K562 (cell line): Measurements from ENCODE around the gene NAGPA.

Experiments used
- GATA2 ChIP-seq: sonication (generic); formaldehyde crosslinking; IDR thresholded peaks from 2 replicates; pipeline ENCODE4 v1.4.0; 2020; ENCODE audit warnings: mild to moderate bottlenecking, missing genetic modification reagents
- JUND ChIP-seq, 2 experiments: IDR thresholded peaks; 2 replicates in 1 of 2; 3 replicates in 1 of 2; pipeline ENCODE4 v1.6.1; 2011; ENCODE audit warnings: borderline replicate concordance in 2 of 2, low read depth in 2 of 2, low read length in 2 of 2, improper control_type of control experiment in 1 of 2, missing biosample characterization in 1 of 2, missing genetic modification characterization in 1 of 2, missing genetic modification reagents in 1 of 2
- KLF1 ChIP-seq: fragments of 450-650 bp; IDR thresholded peaks from 2 replicates; pipeline ENCODE4 v1.6.1; 2016; ENCODE audit warnings: missing genetic modification characterization, missing compliant biosample characterization
- KLF10 ChIP-seq: fragments of 250-450 bp; sonication (Bioruptor Pico); IDR thresholded peaks from 2 replicates; pipeline ENCODE4 v1.6.1; 2021; ENCODE audit warnings: matching md5 sums
- MAFG ChIP-seq: fragments of 450-650 bp; conservative IDR thresholded peaks from 2 replicates; pipeline ENCODE4 v1.6.1; 2016; ENCODE audit warnings: missing genetic modification characterization, missing compliant biosample characterization
- MAZ ChIP-seq, 2 experiments: fragments of 450-650 bp in 1 of 2; sonication (generic) in 1 of 2; formaldehyde crosslinking; IDR thresholded peaks in 1 of 2; conservative IDR thresholded peaks in 1 of 2; 2 replicates each; pipeline versions ENCODE4 v1.4.0 to v1.5.0; 2020; ENCODE audit warnings: mild to moderate bottlenecking in 1 of 2, missing genetic modification reagents in 1 of 2
- MEIS2 ChIP-seq: fragments of 450-650 bp; IDR thresholded peaks from 2 replicates; pipeline ENCODE4 v1.6.1; 2014; ENCODE audit warnings: mild to moderate bottlenecking; ENCODE audit not compliant: partially characterized antibody
- PCBP2 ChIP-seq: fragments of 200-400 bp; formaldehyde crosslinking; IDR thresholded peaks from 2 replicates; pipeline ENCODE4 v1.6.1; 2018; ENCODE audit warnings: low read length, low read depth, mild to moderate bottlenecking, moderate library complexity; ENCODE audit not compliant: poor library complexity, severe bottlenecking
- POLR2A ChIP-seq: fragments of 450-650 bp; conservative IDR thresholded peaks from 2 replicates; pipeline ENCODE4 v1.6.1; 2016
- SPI1 ChIP-seq: IDR thresholded peaks from 2 replicates; pipeline ENCODE4 v1.6.1; 2011; ENCODE audit warnings: low read depth, low read length, control low read depth, borderline replicate concordance
- TAF1 ChIP-seq: IDR thresholded peaks from 2 replicates; pipeline ENCODE4 v1.6.1; 2011; ENCODE audit warnings: mild to moderate bottlenecking, low read length, moderate library complexity; ENCODE audit not compliant: insufficient read depth, control insufficient read depth, severe bottlenecking; ENCODE audit errors: extremely low read depth
- ZNF354B ChIP-seq: fragments of 250-450 bp; sonication (Bioruptor Pico); IDR thresholded peaks from 2 replicates; pipeline ENCODE4 v1.4.0; 2020
- TF ChIP-seq, protein P1 (sequence below), 3 experiments: IDR thresholded peaks in 2 of 3; conservative IDR thresholded peaks in 1 of 3; 2 replicates each; pipeline ENCODE4 v1.5.1; 2011 to 2012; ENCODE audit warnings: low read length in 3 of 3, mild to moderate bottlenecking in 3 of 3, control low read depth in 2 of 3, improper control_type of control experiment in 1 of 3, inconsistent platforms in 1 of 3, low read depth in 1 of 3, mixed read lengths in 1 of 3, moderate library complexity in 1 of 3; ENCODE audit not compliant: insufficient read depth in 2 of 3
- TF ChIP-seq, protein P2 (sequence below): sonication (generic); formaldehyde crosslinking; IDR thresholded peaks from 2 replicates; pipeline ENCODE4 v1.8.1; 2023; ENCODE audit warnings: mild to moderate bottlenecking, missing genetic modification reagents

DNA sequence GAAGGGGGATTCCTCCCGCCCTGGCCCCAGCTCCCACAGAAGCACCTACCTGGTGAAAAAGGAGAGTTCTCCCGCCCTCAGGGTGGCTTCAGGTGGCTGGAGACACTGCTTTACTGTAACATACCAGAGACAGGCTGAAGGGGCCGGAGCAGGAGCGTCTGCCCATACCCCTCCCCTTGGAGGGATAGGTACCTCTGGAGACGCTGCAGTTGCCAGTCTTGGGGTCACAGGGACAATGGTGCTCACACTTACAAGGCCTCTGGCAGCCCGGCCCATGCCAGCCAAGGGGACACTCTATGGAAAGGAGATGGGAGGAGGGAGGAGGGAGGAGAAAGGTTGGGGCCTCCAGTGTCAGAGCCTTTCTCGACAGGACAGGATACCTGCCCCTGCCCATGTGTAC is 6.6 kb downstream of the NAGPA start:
- TF ChIP-seq JUND (IDR thresholded peaks at IDR 0.05; ENCODE audit: borderline replicate concordance, low read depth, low read length) (no peak), JUND (tag; IDR thresholded peaks at IDR 0.05; ENCODE audit: borderline replicate concordance, low read depth, low read length) (no peak), PCBP2 (no peak), MEIS2 (no peak), POLR2A (no peak), KLF10 (CRISPR knock-in tag) (no peak), ZNF354B (no peak), KLF1 (tag) (no peak), GATA2 (CRISPR knock-in tag) (no peak), MAZ (CRISPR knock-in tag; conservative IDR thresholded peaks at IDR 0.05 in 1 of 2, IDR thresholded peaks at IDR 0.05 in 1 of 2) (no peak), SPI1 (no peak), MAFG (tag) (no peak), TAF1 (no peak)
- TF ChIP-seq, protein P1, sequence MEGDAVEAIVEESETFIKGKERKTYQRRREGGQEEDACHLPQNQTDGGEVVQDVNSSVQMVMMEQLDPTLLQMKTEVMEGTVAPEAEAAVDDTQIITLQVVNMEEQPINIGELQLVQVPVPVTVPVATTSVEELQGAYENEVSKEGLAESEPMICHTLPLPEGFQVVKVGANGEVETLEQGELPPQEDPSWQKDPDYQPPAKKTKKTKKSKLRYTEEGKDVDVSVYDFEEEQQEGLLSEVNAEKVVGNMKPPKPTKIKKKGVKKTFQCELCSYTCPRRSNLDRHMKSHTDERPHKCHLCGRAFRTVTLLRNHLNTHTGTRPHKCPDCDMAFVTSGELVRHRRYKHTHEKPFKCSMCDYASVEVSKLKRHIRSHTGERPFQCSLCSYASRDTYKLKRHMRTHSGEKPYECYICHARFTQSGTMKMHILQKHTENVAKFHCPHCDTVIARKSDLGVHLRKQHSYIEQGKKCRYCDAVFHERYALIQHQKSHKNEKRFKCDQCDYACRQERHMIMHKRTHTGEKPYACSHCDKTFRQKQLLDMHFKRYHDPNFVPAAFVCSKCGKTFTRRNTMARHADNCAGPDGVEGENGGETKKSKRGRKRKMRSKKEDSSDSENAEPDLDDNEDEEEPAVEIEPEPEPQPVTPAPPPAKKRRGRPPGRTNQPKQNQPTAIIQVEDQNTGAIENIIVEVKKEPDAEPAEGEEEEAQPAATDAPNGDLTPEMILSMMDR (IDR thresholded peaks at IDR 0.05 in 2 of 3, conservative IDR thresholded peaks at IDR 0.05 in 1 of 3; ENCODE audit: insufficient read depth in 2 of 3, low read depth in 1 of 3, low read length in 3 of 3), result no peak
- TF ChIP-seq, protein P2, sequence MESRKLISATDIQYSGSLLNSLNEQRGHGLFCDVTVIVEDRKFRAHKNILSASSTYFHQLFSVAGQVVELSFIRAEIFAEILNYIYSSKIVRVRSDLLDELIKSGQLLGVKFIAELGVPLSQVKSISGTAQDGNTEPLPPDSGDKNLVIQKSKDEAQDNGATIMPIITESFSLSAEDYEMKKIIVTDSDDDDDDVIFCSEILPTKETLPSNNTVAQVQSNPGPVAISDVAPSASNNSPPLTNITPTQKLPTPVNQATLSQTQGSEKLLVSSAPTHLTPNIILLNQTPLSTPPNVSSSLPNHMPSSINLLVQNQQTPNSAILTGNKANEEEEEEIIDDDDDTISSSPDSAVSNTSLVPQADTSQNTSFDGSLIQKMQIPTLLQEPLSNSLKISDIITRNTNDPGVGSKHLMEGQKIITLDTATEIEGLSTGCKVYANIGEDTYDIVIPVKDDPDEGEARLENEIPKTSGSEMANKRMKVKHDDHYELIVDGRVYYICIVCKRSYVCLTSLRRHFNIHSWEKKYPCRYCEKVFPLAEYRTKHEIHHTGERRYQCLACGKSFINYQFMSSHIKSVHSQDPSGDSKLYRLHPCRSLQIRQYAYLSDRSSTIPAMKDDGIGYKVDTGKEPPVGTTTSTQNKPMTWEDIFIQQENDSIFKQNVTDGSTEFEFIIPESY (CRISPR knock-in tag), result no peak
